NCI-H446 (cell line): ENCODE measurements around the gene HTR4.

Experiments used
- DNase-seq, 2 experiments: peaks; one replicate each; lab custom pipeline; 2025; lab: John Stamatoyannopoulos, UW

Gene HTR4

DNA sequence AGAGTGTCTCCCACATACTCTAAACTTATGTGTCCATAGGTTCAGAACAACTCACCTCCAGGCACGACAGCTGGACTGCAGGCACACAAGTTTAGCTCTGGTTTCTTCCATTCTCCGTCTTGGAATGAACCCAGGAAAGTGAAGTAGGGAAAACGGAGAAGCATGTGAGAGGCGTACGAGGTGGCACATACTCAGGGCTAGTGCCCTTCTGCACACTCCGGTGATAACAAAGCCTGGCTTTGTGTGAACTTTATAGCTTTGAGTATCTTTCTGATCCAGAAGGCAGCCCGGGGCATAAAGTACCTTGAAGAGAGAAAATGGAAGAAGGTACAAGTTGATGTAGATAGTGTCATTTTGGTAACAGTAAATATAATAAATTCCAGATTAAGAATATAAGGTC is 11.1 kb upstream of the HTR4 start:
- DNase-seq: no peak

DNA sequence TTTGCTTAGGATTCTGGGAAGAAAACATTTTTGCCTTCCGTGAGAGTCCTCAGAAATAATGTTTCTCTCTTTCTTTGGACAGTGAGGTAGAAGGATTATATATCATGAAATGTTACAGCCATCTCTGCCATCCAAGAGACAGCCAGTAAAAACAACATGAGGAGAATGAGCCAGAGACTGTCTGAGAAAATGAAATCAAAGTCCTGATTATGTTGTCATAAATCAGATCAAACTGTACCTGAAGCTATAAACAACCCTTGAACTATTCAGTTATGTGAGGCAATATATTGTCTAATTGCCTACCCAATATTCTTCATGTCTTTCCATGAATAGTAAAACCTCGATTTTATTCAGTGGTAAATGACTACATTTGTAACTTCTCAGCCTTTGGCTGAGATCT is 9.2 kb upstream of the HTR4 start:
- no peak for DNase-seq

DNA sequence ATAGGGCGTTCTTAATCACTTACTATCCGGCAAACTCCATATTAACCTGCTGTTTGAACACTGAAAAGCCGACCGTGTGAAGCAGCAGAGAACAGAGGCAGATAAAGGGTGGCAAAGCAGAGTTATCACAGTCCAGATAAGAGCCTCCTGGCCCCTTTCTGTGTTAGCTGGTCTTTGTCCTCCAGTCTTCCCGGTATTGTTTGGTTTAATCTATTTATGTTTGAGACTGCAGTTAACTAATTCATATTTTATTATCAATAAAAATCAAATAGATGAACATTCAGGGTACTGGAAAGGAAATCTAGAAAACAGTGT is 6.0 kb upstream of the HTR4 start:
- no peak for DNase-seq

DNA sequence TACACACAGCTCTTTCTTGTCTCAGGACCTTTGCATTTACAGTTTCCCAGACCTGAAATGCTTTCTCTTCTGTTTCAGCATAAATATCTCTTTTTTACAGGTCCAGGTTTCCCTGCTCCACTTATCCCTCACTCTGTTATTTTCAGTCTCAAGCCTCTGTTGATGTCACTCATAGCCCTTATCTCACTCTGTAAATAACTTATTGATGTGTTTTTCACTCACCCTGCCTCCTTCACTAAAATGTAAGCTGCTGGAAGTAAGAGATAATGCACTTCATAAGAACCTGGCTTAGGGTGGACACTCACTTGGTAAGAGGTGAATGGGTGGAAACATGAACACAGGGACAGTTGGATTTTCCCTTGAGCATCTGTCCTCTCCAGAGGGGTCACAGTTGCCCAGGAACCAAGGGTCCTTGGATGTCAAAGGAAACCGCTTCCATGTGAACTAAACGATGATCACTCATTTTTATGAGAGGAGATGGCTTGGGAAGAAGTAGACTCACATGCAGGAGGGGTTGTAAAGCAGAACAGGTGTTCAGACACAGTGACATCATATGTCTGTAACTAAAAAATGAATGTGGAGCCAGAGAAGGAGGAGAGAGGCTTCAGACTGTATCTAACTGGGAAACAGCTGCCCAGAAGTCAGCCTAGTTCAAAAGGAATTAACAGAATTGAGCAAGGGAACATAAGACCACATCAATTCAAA is 5.5 kb upstream of the HTR4 start:
- DNase-seq: no peak

DNA sequence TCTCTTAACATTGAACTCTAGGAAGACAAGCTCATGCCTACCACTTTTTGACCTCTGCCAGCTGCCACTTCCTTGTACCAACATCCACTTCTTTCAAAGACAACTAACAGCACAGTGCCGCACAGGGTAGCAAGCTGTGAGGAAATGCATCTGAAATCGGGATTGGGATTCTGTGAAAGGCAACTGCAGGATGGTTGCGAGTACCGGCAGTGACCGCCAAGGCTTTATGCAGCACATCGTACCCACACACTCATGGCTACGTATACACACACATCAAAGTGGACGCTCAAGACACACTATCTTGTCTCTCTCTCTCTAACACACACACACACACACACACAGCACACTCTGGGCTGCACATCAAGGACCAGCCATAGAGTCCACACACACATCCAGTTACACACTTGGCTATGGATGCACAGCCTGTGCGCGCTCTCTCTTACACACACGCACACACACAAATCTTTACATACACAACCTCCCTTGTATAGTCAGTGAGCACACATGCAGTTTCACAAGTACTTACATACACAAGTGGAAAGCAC is 964 bp downstream of the HTR4 start:
- no peak for DNase-seq

DNA sequence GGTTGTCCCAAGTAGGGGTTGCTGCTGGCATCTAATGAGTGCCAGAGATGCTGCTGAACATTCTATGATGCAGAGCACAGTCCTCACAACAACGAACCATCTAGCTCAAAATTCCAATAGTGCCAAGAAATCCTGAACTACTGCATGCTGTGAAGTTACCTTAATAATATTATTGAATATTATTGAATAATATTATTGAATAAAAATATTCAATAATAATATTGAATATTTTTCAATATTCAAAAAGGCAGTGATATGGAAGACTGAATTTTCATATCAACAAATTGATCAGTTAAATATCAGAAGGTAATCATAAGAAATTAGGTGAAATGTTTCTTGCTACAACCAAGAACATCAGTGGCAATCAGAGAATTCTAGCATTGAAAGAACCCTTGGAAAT is 2.8 kb downstream of the HTR4 start:
- DNase-seq: no peak

DNA sequence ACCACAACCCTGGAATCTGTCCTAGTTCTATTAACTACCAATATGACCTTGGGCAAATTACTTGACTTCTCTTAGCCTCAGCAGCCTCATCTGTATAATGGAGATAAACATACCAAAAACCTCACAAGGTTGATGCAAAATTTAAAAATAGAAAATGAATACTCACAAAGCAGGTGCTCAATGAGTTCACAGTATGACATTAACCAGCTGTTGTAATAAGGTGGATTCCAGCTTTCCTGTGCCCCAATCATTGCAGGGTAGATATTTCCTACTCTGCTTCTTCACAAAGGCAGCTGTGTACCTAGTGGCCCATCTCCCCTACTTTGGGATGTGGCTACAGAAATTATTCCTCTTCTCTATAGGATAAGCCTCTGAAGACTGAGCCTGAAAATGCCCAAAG is 8.8 kb downstream of the HTR4 start:
- DNase-seq: no peak

DNA sequence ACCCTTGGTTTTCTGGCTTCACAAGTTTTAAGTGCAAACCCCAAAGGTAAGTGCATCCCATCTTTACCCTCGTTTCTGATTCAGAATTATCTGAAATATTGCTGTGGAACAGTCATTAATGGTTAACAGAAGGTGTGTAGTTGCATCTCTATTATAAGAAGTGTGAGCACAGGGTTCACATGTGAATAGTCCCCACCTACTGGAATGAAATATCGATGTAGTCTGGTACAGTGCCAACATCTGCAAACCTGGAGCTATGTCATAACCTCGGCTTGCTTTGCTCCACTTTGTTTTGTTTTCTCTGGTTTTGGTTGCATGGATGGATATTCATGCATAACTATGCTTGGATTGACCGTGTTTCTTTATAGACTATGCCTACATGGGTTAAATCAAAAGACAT is 12.6 kb downstream of the HTR4 start:
- no peak for DNase-seq

DNA sequence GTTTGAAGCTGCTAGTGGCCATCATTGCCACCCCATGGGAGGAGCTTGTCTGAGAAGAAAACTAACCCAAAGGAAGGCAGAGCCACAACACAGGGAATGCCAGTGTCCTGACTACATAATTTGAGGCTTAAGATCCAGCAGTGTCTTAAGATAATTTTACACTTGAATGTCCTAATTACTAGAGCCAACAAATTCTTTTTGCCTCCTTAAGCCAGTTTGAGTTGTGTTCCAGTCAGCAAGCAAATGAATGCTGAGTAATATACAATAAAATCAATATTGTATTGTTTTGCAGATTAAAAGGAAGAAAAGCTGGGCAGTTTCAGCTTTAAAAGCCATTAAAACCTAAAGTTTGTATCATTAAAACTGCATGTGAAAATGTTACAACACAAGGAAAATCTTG is 13.9 kb downstream of the HTR4 start:
- DNase-seq: no peak

DNA sequence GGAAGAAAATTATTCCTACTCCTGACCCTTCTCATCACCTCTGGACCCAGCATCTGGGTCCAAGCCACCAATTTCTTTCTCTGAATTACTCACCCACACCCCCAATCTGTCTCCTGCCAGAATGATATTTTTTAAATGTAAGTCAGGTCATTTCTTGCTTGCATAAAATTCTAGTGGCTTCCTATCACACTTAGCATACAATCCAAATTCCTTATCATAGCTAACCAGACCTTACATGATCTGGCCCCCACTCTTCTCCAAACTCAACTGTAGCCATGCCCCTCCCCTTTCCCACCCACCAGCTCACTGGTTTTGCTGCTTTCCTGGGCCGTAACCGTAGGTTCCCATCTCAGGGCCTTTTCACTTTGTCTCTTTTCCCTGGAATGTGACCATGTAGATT is 15.2 kb downstream of the HTR4 start:
- no peak for DNase-seq

DNA sequence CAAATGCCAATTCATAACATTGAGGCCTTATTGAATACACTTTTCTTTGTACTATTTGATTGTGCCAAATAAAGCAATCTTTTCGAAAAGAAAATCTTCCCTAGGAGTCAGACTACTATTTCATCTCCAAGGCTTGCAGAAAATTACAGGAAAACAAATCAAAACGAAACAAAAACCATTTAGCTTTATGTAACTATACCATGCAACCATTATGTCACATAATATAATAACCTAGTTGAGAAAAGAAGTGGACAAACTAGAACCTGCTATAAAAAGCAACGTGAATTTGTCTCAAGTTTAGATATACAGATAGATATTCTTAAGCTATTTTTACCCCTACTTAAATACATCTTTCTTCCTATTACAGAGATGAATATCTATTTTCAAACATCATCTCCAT is 18.0 kb downstream of the HTR4 start:
- DNase-seq: no peak

DNA sequence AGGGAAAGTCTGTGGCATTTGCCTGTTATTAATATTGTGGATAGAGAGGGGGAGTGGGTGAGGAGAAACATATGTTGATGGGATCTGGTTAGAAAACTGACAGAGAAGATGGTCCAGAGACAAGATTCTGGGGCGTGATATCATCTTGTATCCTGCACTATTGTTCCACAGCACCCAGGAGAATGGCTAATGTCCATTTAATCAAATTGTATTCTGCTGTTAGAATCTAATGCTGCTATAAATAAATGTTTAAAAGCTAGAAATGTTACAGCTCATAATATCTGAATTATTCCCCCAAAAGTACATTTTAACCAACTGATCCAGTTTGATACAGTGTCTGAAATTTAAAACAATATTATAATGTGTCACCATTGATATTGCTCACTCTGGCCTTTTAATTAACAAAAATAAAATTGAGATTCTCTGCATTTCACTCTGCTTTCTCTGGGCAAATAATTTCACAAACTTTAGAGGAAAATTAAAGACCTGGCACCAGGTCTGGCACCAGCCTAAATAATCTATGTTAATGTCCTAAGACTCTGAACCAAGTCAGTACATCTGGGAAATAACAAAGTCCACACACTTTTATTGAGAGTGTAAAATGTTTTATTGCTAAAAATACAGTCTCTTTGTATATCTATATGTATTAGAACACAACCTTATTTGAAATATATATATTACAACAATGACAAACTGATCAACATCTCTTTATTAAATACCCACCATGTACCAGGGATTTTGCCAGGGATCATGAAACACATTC is 18.8 kb downstream of the HTR4 start:
- no peak for DNase-seq

DNA sequence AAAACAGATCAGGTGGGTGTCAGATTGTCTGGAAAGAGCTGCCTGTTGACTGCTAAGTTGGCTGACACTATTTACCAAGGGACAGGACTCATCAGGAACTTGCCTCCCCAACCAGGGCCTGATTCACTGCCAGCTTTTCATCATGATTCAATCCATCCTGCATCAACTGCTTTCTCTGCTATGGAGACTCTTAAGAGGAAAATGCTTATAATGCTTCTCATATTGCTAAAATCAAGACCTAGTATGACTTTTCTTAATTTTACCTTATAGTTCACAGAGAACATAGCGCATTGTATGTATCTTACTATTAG is 21.3 kb downstream of the HTR4 start:
- DNase-seq: no peak

DNA sequence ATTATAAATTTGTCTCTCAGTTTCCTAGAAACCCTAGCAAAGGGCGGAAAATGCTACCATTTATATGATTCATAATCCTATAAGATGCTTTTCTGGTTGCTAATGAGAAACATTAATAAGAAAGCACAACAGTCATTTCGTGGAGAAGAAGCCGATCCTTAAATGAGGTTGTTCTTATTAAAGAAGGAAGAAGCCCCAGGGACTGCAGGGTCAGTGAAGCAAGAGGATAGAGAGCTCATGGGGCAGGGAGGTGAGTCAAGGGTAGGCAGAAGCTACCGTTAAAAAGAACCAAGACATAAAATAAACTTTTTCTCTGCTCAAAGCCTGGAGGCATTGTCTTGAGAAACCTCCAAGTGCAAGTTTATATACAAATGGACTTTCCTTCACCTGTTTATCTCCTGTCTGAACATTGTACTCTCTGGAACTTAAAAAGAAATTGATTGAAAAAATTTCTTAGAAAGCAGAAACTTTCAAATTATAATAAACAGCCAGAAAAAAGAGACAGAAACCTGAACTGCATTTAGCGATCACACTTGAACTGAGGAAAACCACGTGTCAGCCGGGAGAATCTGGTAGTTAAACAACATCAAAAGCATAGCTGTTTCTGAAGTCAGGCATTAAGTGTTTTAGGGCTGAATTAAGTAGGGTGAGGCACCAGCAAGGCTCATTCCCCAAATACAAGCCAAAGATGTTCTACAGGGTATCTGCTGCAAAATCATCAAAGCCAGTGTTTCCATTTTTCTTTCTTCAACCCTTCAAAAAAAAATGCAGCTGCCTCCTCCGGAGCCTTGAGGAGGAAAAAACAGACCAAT is 21.9 kb downstream of the HTR4 start:
- no peak for DNase-seq

DNA sequence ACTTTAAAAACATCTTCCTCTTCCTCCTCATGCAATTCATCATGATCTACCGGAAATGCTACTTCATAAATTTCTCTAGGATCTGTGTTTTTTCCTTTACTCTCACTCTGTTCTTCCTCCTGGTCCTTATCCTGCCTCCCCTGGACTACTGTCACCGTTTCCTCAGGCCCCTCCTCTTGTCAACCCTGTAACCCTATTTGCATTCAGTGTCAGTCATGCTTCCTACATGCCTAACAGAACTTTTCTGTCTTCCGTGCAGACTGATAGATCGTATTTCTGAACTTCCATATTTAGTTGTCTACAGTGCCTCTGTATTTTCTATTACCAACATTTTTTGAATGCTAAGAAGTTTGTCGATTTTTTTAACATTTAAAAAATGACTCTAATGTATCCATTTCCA is 27.3 kb downstream of the HTR4 start:
- no peak for DNase-seq

DNA sequence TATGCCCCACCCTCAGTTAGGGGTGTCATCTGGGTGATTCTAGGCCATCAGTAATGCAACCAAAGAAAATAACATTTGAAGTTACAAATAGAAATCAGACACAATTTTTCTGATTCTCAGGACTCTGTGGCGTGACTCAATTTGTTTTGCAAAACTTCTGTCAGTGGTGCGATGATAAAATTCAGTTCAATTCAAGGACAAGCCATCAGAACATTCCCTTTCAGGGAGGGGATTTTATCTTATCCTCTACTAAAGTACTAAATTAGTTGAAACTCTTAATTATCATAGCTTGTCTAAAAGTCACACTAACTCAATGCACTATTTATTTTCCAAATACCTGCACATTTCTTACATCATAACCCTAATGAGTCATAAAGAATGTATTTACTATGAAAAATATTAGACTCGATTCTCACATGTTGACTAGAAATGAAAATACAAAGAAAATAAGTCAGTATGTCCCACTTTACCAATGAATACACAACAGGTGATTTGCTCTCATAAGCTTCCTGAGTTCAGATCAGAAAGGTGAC is 28.2 kb downstream of the HTR4 start:
- no peak for DNase-seq

DNA sequence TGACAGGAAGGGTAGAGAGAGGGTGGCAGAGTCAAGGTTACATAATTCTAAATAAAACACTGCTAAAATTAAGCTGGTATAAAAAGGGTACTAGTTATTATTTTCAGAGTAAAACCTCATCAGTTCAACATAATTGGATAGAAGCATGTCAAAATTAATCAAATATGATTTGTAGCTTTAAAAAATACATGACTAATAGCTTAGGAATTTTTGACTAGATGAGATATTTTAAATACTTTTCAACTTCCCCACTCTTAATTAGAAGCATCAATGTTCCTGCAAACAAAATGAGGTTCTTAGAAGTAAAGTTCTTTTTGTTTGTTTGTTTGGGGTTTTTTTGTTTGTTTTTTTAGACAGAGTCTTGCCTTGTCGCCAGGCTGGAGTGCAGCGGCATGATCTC is 29.1 kb downstream of the HTR4 start:
- DNase-seq: no peak

DNA sequence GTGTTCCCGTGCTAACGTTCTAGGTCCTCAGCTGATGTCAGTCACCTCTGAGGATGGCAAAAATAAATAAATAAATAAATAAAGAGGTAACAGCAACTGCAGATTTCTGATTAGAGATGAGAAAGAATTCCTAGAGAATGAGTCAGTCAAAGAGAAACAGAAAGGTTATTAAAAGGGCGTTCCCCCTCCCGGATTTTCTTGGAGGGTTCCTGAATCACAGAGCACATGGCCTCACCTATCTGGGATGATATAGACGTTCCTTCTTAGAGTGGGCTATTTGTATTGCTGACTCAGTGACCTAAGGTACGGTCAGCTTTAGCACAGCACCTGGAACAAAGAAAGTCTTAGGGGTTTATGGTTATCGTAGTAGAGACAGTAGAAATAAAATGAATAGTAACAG is 30.6 kb downstream of the HTR4 start:
- DNase-seq: no peak

DNA sequence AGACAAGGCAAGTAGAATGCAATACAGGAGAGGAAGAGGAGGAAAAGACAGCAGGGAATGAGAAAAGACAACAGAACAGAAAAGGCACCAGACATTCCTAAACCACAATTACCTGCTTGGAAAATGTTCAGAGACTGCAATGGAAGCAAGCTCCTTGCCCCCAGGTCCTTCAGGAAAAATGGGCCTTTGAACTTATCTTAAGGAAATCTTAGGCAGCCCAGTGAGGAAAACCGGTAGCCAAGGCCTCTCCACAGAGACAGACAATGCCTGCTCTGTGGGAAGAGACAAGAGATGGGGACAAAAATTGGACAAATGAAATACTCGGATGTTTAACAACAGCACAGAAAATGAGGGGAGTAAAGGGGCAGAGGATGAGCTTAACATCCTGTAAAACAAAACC is 31.2 kb downstream of the HTR4 start:
- DNase-seq: no peak

DNA sequence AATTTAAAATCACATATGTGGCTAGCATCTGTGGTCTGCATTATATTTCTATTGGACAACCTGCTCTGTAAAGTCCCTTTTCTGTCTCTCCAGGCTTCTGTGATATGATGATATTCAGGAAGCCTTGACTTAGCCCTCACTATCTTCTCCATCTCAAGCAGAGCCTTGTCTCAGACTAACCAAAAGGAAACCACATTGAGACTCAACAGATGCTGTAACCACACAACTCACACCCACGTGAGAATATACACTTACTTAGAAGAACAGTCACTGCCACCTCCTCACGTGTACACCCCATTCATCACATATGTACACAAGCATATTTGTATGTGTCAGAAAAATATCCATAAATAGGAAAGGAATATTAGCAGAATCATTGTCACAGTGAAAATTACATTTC is 33.6 kb downstream of the HTR4 start:
- DNase-seq: no peak

DNA sequence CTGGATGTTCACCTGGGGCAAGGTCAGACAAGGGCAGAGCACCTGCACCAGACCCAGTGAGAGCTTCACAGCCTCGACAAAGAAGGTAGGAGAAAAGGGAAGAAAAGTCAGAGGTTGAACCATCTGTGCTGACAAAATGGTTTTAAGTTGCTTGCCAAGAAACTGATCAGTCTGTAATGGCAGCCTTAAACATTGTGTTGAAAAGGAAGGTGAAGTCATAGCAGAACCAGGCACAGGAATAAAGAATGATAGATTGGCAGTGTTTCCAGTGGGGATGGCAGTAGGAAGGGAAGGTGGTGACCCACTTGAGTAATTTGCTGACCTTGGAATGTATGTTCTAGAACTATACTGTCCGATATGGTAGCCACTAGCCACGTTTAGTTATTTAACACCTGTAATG is 34.2 kb downstream of the HTR4 start:
- no peak for DNase-seq

DNA sequence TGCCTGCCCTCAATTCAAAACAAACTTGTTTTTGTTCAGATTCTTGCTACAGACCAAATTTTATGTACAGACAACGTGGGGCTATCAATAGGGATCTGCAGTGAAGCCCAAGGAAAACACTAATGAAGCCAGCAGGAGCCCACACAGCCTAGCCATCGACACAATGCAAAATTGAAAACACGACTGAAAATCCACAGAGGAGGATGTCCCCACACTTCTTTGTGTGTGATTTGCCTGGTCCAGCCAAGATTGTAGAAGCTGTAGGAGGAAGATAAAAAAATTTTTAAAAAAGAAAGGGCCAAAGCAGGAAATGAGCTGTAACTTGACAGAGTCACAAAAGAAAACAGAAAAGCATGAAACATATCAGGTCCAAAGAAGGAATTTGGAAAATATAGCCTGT is 34.8 kb downstream of the HTR4 start:
- no peak for DNase-seq
